Activated CD8-positive, alpha-beta memory T cell treated with anti-CD3 and anti-CD28 coated beads for 36 hours (primary cell): Measurements from ENCODE around the gene FUT2. TPM values are rescaled to one million over a fixed set of nuclear protein-coding genes. Genes with fewer than 3 reads are reported as not detected.

Experiments used
- CTCF ChIA-PET: fragments of 350-600 bp; sonication (Branson Sonifier 250); formaldehyde crosslinking; loops from one replicate; lab custom pipeline; 2021; ENCODE audit warnings: antibody characterized with exemption; lab: Charles Lee
- POLR2A ChIA-PET: fragments of 350-600 bp; sonication (Branson Sonifier 250); formaldehyde crosslinking; loops from one replicate; lab custom pipeline; 2021; ENCODE audit warnings: antibody characterized with exemption; lab: Charles Lee
- total RNA-seq, 2 experiments: library from RNA; stranded (reverse); gene quantifications; one replicate each; pipeline ENCODE4 v1.2.3, GENCODE V29; 2021

FUT2 gene
- total RNA-seq, 2 experiments from 2014 or later: not detected

GRCh38 chr19:48739404-48740163 lies 43.8 kb downstream of the FUT2 start:
- POLR2A ChIA-PET: interaction anchor here (1.6 kb wide), 1 partner anchor 121 kb away, joined by 4 read pairs; the partner anchor contains the start of genes RPL18 and SPHK2
- CTCF ChIA-PET: interaction anchor here (0.9 to 2.6 kb wide), 8 partner anchors 8 to 94 kb away, joined by 3 to 8 read pairs (median 6); partner anchors contain the start of genes CA11 and IZUMO1

GRCh38 chr19:48740164-48740972 lies 44.6 kb downstream of the FUT2 start, which contains the start of gene RASIP1:
TSS of gene RASIP1 (minus strand) at chr19:48740610. CDS start at chr19:48740282, 328 bp downstream.
- ChIA-PET POLR2A (no interaction called here), CTCF (interaction anchor here (2.6 kb wide), 1 partner anchor 15 kb away, joined by 8 read pairs; no protein-coding TSS in a partner anchor)

GRCh38 chr19:48741129-48741999 lies 45.6 kb downstream of the FUT2 start:
- POLR2A ChIA-PET: no interaction called here
- CTCF ChIA-PET: interaction anchor here (1.1 kb wide), 1 partner anchor 357 kb away, joined by 3 read pairs; no protein-coding TSS in a partner anchor

GRCh38 chr19:48742096-48742495 lies 46.3 kb downstream of the FUT2 start:
- ChIA-PET CTCF (interaction anchor here (1.1 kb wide), 1 partner anchor 356 kb away, joined by 3 read pairs; no protein-coding TSS in a partner anchor), POLR2A (no interaction called here)

GRCh38 chr19:48745208-48745995 lies 49.6 kb downstream of the FUT2 start:
- ChIA-PET POLR2A (interaction anchor here (0.5 kb wide), 1 partner anchor 248 kb away, joined by 9 read pairs; the partner anchor contains the start of gene RUVBL2), CTCF (no interaction called here)

- CTCF ChIA-PET: interaction anchor here (0.6 kb wide), 1 partner anchor 56 kb away, joined by 3 read pairs; no protein-coding TSS in a partner anchor
- POLR2A ChIA-PET: no interaction called here
Observed at GRCh38 chr19:48746110-48746509, 50.3 kb downstream of the FUT2 start.

GRCh38 chr19:48746738-48747575 lies 51.2 kb downstream of the FUT2 start, which contains the start of gene IZUMO1:
TSS of gene IZUMO1 (minus strand) at chr19:48746909. CDS start at chr19:48745859, 1,050 bp downstream.
- CTCF ChIA-PET: interaction anchor here (0.6 to 1.7 kb wide), 2 partner anchors 8 to 55 kb away, joined by 3 to 6 read pairs; no protein-coding TSS in a partner anchor
- POLR2A ChIA-PET: interaction anchor here (0.6 kb wide), 1 partner anchor 69 kb away, joined by 3 read pairs; no protein-coding TSS in a partner anchor

- CTCF ChIA-PET: no interaction called here
- POLR2A ChIA-PET: no interaction called here
Observed at GRCh38 chr19:48749571-48750198, 53.9 kb downstream of the FUT2 start.

- CTCF ChIA-PET: interaction anchor here (2.0 kb wide), 1 partner anchor 11 kb away, joined by 6 read pairs; no protein-coding TSS in a partner anchor
- POLR2A ChIA-PET: no interaction called here
Observed at GRCh38 chr19:48750351-48750750, 54.6 kb downstream of the FUT2 start.

GRCh38 chr19:48750771-48751504 lies 55.2 kb downstream of the FUT2 start:
- ChIA-PET CTCF (interaction anchor here (2.0 kb wide), 1 partner anchor 12 kb away, joined by 6 read pairs; no protein-coding TSS in a partner anchor), POLR2A (interaction anchor here (0.5 kb wide), 1 partner anchor 68 kb away, joined by 3 read pairs; no protein-coding TSS in a partner anchor)

GRCh38 chr19:48751845-48752495 lies 56.2 kb downstream of the FUT2 start:
- ChIA-PET CTCF (interaction anchor here (2.0 kb wide), 1 partner anchor 13 kb away, joined by 6 read pairs; no protein-coding TSS in a partner anchor), POLR2A (interaction anchor here (1.0 kb wide), 1 partner anchor 13 kb away, joined by 3 read pairs; no protein-coding TSS in a partner anchor)

- ChIA-PET CTCF (no interaction called here), POLR2A (interaction anchor here (1.0 kb wide), 1 partner anchor 14 kb away, joined by 3 read pairs; no protein-coding TSS in a partner anchor)
Observed at GRCh38 chr19:48752496-48753365, 57.0 kb downstream of the FUT2 start, which contains the start of gene FUT1. TSS of gene FUT1 (minus strand) at chr19:48752641. CDS start at chr19:48751281, 1,360 bp downstream.

- POLR2A ChIA-PET: no interaction called here
Observed at GRCh38 chr19:48755084-48755641, 59.4 kb downstream of the FUT2 start, which contains the start of gene FGF21. TSS of gene FGF21 (plus strand) at chr19:48755524. CDS start at chr19:48756237, 713 bp downstream.

More at GRCh38 chr19:48755084-48755641, 59.4 kb downstream of the FUT2 start, which contains the start of gene FGF21:
- CTCF ChIA-PET: interaction anchor here (0.6 to 1.0 kb wide), 2 partner anchors 46 to 83 kb away, joined by 3 read pairs; no protein-coding TSS in a partner anchor
